Left ventricle myocardium inferior (tissue), 1 donor: ENCODE measurements around the gene DCAF7. TPM values are rescaled to one million over a fixed set of nuclear protein-coding genes. Genes with fewer than 3 reads are reported as not detected.

ENCODE experiments used
- DNase-seq: peaks from one replicate; pipeline ENCODE4 v3.0.0-alpha.2; 2020
- H3K27ac ChIP-seq: fragments of 200-600 bp; replicated peaks from 2 replicates; pipeline ENCODE4 v1.8.0; 2021
- H3K27me3 ChIP-seq: fragments of 200-600 bp; 2 replicates; pipeline ENCODE4 v1.8.0; 2021; ENCODE audit warnings: low read depth
- H3K36me3 ChIP-seq: fragments of 200-600 bp; 2 replicates; pipeline ENCODE4 v1.8.0; 2021
- H3K4me1 ChIP-seq: fragments of 200-600 bp; 2 replicates; pipeline ENCODE4 v1.8.0; 2021
- H3K4me3 ChIP-seq: fragments of 200-600 bp; 2 replicates; pipeline ENCODE4 v1.8.0; 2021; ENCODE audit warnings: mild to moderate bottlenecking, moderate library complexity
- H3K9me3 ChIP-seq: fragments of 200-600 bp; replicated peaks from 2 replicates; pipeline ENCODE4 v1.8.0; 2021
- intact Hi-C: fragments of 100-400 bp; cut with micrococcal nuclease; formaldehyde crosslinking; loops from one replicate; pipeline ENCODE4 v1.11.0; 2022
- total RNA-seq: library from RNA; stranded (reverse); fragmentation: NEBNext Ultra II Directional; extraction: Animal tissue kit (Norgen Biotek cat#: 25700); gene quantifications from one replicate; pipeline ENCODE4 v1.2.1, GENCODE V29; 2021
- TF ChIP-seq, protein P1 (sequence below): fragments of 200-600 bp; IDR thresholded peaks from 2 replicates; pipeline ENCODE4 v1.8.0; 2021; ENCODE audit warnings: antibody characterized with exemption, mild to moderate bottlenecking, borderline replicate concordance
- donor health status: DM: no; HTN: yes; CAD: no; lungs with severe emphysema.

DCAF7 gene
- total RNA-seq, 1 donor from 2014 or later, result 45.7 TPM

GRCh38 chr17:63626551-63627180 is 76.4 kb downstream of the DCAF7 start:
- peaks cover 87% of the 10 kb centered on the region for H3K4me1 ChIP-seq
- no peaks in the 10 kb centered on the region for H3K27me3 ChIP-seq
- H3K36me3 ChIP-seq, result peaks cover 3% of the 10 kb centered on the region
- H3K27ac ChIP-seq, result peak overlapping the region; percentile 20
- DNase-seq, result no peak
- H3K9me3 ChIP-seq, result no peaks in the 10 kb centered on the region
- H3K4me3 ChIP-seq, result no peak overlapping the region
- TF ChIP-seq, protein P1, sequence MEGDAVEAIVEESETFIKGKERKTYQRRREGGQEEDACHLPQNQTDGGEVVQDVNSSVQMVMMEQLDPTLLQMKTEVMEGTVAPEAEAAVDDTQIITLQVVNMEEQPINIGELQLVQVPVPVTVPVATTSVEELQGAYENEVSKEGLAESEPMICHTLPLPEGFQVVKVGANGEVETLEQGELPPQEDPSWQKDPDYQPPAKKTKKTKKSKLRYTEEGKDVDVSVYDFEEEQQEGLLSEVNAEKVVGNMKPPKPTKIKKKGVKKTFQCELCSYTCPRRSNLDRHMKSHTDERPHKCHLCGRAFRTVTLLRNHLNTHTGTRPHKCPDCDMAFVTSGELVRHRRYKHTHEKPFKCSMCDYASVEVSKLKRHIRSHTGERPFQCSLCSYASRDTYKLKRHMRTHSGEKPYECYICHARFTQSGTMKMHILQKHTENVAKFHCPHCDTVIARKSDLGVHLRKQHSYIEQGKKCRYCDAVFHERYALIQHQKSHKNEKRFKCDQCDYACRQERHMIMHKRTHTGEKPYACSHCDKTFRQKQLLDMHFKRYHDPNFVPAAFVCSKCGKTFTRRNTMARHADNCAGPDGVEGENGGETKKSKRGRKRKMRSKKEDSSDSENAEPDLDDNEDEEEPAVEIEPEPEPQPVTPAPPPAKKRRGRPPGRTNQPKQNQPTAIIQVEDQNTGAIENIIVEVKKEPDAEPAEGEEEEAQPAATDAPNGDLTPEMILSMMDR, result no peak
- intact Hi-C loops, result no loop called here

DNA sequence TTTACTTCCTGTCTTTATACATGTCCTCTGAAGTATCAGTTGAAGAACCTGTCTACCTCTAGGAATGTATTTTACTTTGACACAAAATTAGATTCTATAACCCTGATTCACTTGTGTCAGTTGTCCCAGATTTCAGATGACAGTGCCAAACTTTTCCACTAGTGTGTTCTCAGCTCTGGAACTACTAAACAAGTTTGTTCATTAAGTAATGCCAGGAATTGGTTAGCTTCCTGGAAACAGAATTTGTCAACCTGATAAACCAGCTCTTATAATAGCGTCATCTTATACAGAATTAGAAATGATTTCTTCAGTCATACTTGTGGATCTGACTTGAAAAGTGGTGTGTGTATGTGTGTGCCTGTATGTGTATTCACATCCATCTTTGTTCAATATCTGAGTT is 79.3 kb downstream of the DCAF7 start:
- H3K4me3 ChIP-seq, result no peak overlapping the region
- peaks cover 21% of the 10 kb centered on the region for H3K36me3 ChIP-seq
- no peaks in the 10 kb centered on the region for H3K9me3 ChIP-seq
- peak overlapping the region; percentile 61 for H3K27ac ChIP-seq
- intact Hi-C loops, result no loop called here
- peaks cover 89% of the 10 kb centered on the region for H3K4me1 ChIP-seq
- no peaks in the 10 kb centered on the region for H3K27me3 ChIP-seq
- no peak for DNase-seq
- TF ChIP-seq, protein P1, result no peak

GRCh38 chr17:63631062-63631461 is 80.8 kb downstream of the DCAF7 start:
- DNase-seq, result no peak
- TF ChIP-seq, protein P1, result no peak
- intact Hi-C loops, result no loop called here
- Histone ChIP-seq H3K9me3 (no peaks in the 10 kb centered on the region), H3K4me1 (peaks cover 89% of the 10 kb centered on the region), H3K36me3 (peaks cover 29% of the 10 kb centered on the region), H3K27ac (no peak overlapping the region), H3K4me3 (no peak overlapping the region), H3K27me3 (no peaks in the 10 kb centered on the region)

DNA sequence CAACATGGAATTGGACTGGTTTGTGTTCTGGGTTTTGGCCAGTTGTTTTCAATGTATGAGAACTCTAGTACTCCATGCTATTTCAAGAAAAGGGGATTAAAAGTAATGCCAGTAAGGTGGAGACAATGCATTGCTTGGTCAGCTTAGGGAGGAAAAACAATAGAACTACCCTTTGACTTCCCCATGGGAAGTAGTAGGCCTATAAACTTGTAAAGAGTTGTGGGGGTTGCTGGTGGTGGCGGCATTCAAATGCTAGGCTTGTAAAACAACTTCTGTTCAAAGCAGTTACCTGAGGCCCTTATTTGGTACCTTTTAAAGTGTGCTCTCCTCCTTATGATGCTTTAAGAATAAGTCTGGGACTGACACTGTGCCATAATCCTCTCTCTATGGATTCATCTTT is 81.3 kb downstream of the DCAF7 start:
- intact Hi-C loops, result no loop called here
- H3K36me3 ChIP-seq, result peaks cover 34% of the 10 kb centered on the region
- H3K9me3 ChIP-seq, result no peaks in the 10 kb centered on the region
- TF ChIP-seq, protein P1, result no peak
- no peak overlapping the region for H3K4me3 ChIP-seq
- no peaks in the 10 kb centered on the region for H3K27me3 ChIP-seq
- H3K4me1 ChIP-seq, result peaks cover 89% of the 10 kb centered on the region
- no peak for DNase-seq
- H3K27ac ChIP-seq, result no peak overlapping the region

DNA sequence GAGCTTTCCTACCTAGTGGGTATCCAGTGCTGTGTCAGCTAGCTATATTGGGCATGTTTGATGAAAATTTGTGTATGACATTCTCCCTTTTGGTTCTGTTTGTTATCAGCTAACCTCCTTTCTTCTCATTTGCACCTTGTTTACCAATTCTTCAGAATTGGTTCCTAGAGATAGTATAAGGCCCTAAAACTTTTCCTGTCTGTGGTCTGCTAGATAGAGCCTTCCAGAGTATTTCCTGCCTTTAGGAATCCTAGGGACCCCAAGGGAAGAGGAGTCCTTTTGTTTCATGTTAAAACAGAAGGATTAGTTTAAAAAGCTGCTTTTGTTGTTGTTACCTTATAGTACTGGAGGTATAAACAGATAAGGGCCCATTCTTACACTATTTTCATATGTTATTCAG is 83.5 kb downstream of the DCAF7 start:
- intact Hi-C loops, result no loop called here
- no peak for DNase-seq
- Histone ChIP-seq H3K9me3 (no peaks in the 10 kb centered on the region), H3K36me3 (peaks cover 42% of the 10 kb centered on the region), H3K4me3 (no peak overlapping the region), H3K27me3 (no peaks in the 10 kb centered on the region), H3K4me1 (peaks cover 80% of the 10 kb centered on the region), H3K27ac (peak overlapping the region; percentile 61)
- TF ChIP-seq, protein P1, result no peak
